Cardiac fibroblast (primary cell): ENCODE results near the gene PRR7.

Experiments used
- DNase-seq, 2 donors: peaks; one replicate each; pipeline versions ENCODE4 v3.0.0 to v3.0.0-alpha.2; 2010; ENCODE audit warnings: low read depth in 2 of 2
- H3K4me3 ChIP-seq, 2 donors: replicated peaks in 1 of 2; 1 replicate in 1 of 2; 2 replicates in 1 of 2; pipeline ENCODE4 v1.5.1; 2011; ENCODE audit warnings: low read depth in 2 of 2, low read length in 2 of 2, mild to moderate bottlenecking in 2 of 2, moderate library complexity in 1 of 2
- CTCF ChIP-seq: IDR thresholded peaks from one replicate; pipeline ENCODE4 v1.5.1; 2011; ENCODE audit warnings: low read depth, mild to moderate bottlenecking, low read length, inconsistent platforms

Gene PRR7

GRCh38 chr5:177444106-177445051 lies 2.2 kb upstream of the PRR7 start:
- no peak overlapping the region for H3K4me3 ChIP-seq
- TF ChIP-seq CTCF = no peak
- no peak for DNase-seq

DNA sequence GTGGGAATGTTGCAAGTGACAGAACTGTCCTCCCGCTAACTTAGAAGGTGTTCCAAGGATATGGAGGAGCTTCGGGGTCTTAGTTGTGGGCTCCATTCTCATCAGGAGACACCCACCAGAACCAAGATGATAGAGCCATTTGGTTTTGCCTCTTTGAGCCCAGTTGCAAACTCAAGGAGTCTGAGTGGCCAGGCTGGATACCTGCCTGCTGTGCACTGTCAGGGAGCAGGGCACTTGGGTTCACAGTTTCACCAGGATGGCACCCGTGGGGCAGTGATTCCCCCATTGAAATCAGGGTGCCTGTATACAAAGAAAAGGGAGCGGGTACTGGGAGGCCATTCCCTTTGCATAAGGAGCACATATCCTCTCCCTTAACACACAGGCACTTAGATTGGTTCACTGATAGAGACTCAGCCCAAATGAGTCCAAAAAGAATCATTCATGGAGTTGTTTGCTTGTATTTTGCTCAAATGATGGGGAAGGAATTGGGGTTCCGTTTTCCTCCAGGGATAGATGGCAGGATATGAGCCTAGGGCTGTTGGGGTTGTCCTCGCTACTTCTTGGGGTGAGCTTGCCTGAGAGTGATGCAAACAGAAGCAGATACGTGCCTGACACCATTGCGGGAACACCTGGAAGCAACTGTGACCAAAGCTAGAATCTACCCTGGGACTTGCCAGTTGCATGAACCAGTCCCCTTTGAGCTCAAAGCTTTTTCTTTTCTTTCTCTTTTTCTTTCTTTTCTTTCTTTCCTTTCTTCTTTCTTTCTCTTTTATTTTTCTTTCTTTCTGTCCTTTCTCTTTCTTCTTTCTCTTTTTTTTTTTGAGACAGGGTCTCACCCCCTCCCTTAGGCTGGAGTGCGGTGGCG lies 1.3 kb upstream of the PRR7 start:
- DNase-seq = no peak
- H3K4me3 ChIP-seq = no peak overlapping the region
- no peak for TF ChIP-seq CTCF

DNA sequence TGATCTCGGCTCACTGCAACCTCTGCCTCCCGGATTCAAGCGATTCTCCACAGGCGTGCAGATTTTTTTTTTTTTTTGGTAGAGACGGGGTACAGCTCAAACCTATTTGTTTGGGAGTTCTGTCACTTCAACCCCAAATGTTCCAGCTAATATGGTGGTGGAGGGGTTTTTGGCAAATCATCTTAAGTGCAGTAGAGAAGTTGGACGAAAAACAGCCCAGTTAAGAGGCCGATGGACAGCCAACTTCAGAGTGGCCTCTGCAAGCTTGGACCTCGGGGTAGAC lies 756 bp upstream of the PRR7 start:
- TF ChIP-seq CTCF = no peak
- no peak for DNase-seq
- H3K4me3 ChIP-seq = peak overlapping the region; percentile 60 to 64

DNA sequence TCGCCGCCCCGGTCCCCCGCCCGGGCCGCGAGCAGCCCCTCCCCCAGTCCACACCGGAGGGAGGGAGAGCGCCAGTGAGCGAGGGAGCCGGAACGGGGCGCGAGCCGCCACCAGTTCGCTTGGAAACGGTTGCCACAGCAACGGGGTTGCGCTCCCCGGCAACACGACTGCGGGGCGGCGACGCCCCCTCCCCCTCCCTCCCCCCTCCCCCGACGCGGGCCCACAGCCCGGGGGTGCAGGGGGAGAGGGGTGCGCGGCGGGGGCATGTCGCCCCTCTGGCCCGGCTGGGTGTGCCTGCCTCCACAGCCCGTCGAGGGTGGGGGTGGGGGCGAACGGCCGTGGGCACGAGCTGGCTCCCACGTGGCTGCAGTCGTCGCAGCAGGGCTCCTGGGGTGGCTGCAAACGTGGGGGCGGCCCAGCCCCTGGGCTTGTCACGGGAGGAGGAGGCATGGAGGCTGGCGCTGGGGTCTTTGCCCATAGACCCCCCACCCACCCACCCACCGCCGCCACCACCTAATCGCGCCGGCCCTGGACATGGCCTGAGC lies 524 bp downstream of the PRR7 start:
- peak; percentile 18 to 50 for DNase-seq
- TF ChIP-seq CTCF = no peak
- peak overlapping the region; percentile 40 to 64 for H3K4me3 ChIP-seq

DNA sequence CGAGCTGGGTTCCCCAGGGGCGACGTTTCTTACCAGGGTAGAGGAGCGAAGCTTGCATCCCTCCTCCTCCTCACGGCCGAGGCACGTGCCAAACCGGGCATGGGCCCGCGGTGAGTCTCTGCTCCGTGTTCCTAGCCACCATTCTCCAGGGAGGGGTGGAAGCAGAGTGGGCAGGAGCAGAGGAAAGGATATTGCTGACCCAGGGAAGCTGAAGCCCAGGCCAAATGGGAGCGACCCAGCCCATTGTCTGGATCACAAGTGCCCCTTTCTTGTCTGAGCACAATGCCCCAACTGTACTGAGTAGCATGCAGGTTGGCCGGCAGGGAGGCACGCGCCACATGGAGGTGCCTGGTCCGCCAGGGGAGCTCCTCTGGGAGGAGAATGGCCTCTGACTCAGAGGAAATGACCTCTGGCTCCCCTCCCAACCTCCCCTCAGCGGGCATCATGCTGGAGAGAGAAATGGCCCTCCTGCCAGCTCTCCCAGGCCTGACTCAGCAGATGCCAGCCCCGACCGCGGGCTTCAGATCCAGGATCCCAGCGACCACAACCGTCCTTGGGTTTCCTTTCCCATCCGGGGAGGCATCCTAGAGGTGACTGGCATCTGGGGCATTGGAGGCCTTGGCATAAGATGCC lies 1.1 kb downstream of the PRR7 start:
- DNase-seq = peak; percentile 72 to 83
- no peak for TF ChIP-seq CTCF

DNA sequence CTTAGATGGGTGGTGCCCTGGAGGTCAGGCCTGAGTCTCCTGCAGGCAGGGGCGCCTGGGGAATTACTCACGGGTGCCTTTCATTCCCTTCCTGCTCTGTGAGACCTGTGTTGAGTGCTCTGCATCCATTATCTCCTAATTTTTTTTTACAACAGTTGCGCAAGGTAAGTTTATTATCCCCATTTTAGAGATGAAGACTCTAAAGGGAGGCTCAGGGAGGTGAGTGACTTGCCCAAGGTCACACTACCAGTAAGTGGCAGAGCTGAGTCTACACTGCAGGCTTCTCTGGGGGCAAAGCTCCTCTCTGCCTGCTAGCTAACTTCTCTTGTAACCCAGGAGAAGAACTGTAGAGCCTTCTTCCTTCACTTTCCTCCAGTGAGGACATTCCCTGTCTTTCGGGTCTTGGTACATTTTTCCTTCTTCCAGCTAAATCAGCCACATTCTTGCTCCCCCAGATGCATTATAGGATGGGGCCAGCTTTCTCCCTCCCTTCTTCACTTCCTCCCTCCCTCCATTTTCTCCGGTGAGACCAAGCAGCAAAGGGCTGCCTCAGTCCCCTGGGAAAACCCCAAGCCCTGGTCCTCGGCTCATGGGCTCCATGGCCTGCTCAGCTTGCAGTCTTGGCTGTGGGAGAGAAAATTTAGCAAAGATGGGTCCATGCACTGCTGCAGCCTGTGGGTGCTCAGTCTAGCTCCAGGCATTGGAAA lies 1.8 kb downstream of the PRR7 start:
- no peak overlapping the region for H3K4me3 ChIP-seq
- TF ChIP-seq CTCF = no peak
- no peak for DNase-seq

More for the DNA sequence above, 1.1 kb downstream of the PRR7 start:
- H3K4me3 ChIP-seq = peak overlapping the region; percentile 40 to 64
